ENCODE measurements around the gene CFAP410. TPM values are rescaled to one million over a fixed set of nuclear protein-coding genes. Genes with fewer than 3 reads are reported as not detected.
"Not testable (repeated sequence)": the region's sequence is repeated elsewhere in the genome, so short reads cannot be mapped to it uniquely, and the experiment has no call there.

CFAP410 gene
- total RNA-seq, 2 experiments from 2014 or later, result 13.2 to 14.8 TPM

DNA sequence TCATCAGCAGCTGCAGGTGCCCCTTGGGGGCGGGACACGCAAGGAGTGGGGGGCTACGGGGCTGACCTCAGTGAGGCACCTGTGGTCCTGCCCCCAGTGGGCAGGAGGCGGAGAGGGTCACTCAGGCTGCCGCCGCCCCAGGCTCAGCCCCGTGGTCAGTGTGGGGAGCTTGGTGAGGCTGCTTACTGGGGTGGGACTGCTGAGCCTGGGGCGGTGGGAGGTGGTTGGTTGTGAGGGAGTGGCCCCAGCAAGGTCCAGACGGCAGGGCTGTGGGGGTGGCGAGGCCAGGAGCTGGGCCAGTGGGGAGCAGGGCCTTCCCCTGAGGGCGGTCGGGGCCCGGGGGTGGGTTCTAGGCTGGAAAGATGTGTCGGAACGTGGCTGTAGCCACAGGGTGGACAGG, 25.1 kb downstream of the CFAP410 start:
- H3K4me1 Mint-ChIP-seq (ENCODE audit: low read depth), result no peaks in the 10 kb centered on the region
- H3K9me3 Mint-ChIP-seq, result no peaks in the 10 kb centered on the region
- no peak overlapping the region for H3K4me3 Mint-ChIP-seq
- peaks cover 13% of the 10 kb centered on the region for H3K36me3 Mint-ChIP-seq (ENCODE audit: low read depth)
- CTCF ChIA-PET, result interaction anchor here (2.2 kb wide), 1 partner anchor 16 kb away, joined by 5 read pairs; no protein-coding TSS in a partner anchor
- intact Hi-C loops (cut with micrococcal nuclease), result no loop called here
- no peak overlapping the region for H3K27ac Mint-ChIP-seq
- no peak for DNase-seq
- no peaks in the 10 kb centered on the region for H3K27me3 Mint-ChIP-seq (ENCODE audit: low read depth)

GRCh38 chr21:44313451-44313850, 25.7 kb downstream of the CFAP410 start:
- no peak overlapping the region for H3K27ac Mint-ChIP-seq
- no peak for DNase-seq
- no peaks in the 10 kb centered on the region for H3K27me3 Mint-ChIP-seq (ENCODE audit: low read depth)
- no peak overlapping the region for H3K4me3 Mint-ChIP-seq
- intact Hi-C loops (cut with micrococcal nuclease), result no loop called here
- H3K9me3 Mint-ChIP-seq, result no peaks in the 10 kb centered on the region
- CTCF ChIA-PET, result interaction anchor here (2.2 kb wide), 1 partner anchor 16 kb away, joined by 5 read pairs; no protein-coding TSS in a partner anchor
- H3K4me1 Mint-ChIP-seq (ENCODE audit: low read depth), result no peaks in the 10 kb centered on the region
- peaks cover 13% of the 10 kb centered on the region for H3K36me3 Mint-ChIP-seq (ENCODE audit: low read depth)

- no peaks in the 10 kb centered on the region for H3K9me3 Mint-ChIP-seq
- no peak overlapping the region for H3K4me3 Mint-ChIP-seq
- H3K27me3 Mint-ChIP-seq (ENCODE audit: low read depth), result no peaks in the 10 kb centered on the region
- peaks cover 11% of the 10 kb centered on the region for H3K36me3 Mint-ChIP-seq (ENCODE audit: low read depth)
- H3K27ac Mint-ChIP-seq, result no peak overlapping the region
- intact Hi-C loops (cut with micrococcal nuclease), result no loop called here
- H3K4me1 Mint-ChIP-seq (ENCODE audit: low read depth), result no peaks in the 10 kb centered on the region
- CTCF ChIA-PET, result no interaction called here
- DNase-seq, result no peak
Measured at GRCh38 chr21:44312716-44313115, 26.5 kb downstream of the CFAP410 start.

DNA sequence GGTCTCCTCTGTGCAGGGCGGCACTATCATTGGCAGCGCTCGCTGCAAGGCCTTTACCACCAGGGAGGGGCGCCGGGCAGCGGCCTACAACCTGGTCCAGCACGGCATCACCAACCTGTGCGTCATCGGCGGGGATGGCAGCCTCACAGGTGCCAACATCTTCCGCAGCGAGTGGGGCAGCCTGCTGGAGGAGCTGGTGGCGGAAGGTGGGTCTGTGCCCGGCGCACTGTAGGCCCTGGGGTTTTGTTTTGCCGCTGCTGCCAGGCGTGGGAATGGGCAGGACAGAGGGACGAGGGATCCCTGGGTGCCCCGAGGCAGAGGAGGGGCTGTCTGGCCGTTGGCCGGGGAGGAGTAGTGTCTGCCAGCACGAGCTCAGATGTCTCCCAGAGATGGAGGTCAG, 27.1 kb downstream of the CFAP410 start:
- H3K36me3 Mint-ChIP-seq (ENCODE audit: low read depth), result peaks cover 11% of the 10 kb centered on the region
- no peaks in the 10 kb centered on the region for H3K4me1 Mint-ChIP-seq (ENCODE audit: low read depth)
- no peak overlapping the region for H3K4me3 Mint-ChIP-seq
- H3K27me3 Mint-ChIP-seq (ENCODE audit: low read depth), result no peaks in the 10 kb centered on the region
- no peak overlapping the region for H3K27ac Mint-ChIP-seq
- no peak for DNase-seq
- intact Hi-C loops (cut with micrococcal nuclease), result no loop called here
- no peaks in the 10 kb centered on the region for H3K9me3 Mint-ChIP-seq
- CTCF ChIA-PET, result no interaction called here

DNA sequence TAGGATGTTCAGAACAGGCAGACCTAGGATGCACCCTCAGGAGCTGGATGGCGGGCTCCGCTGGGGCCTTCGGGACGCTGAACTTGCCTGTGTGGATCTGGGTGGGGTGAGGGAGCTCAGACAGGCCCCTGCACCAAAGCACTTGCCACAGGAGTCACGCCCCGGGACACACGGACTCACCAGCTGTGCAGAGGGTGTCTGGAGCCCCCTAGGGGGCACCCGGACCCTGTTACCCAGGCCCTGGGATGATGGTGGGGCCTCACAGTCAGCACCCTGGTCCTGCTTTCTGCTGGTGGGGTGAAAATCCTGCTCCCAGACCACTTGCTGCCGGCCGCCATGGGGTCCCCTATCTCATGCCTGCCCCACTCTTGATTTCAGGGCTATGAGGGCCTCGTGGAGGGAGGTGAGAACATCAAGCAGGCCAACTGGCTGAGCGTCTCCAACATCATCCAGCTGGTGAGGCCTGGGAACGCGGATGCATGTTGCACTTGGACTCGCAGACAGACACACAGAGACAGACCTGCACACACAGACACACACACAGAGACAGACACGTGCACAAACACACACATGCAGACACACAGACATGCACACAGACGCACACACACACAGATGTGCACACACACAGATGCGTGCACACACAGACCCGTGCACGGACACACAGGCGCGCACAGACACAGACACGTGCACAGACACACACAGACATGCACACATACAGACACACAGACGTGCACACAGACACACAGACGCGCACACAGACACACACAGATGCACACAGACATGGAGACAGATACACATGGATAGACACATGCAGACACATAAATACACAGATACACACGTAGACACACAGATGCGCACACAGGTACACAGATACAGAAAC, 28.3 kb downstream of the CFAP410 start:
- H3K4me3 Mint-ChIP-seq, result no peak overlapping the region

DNA sequence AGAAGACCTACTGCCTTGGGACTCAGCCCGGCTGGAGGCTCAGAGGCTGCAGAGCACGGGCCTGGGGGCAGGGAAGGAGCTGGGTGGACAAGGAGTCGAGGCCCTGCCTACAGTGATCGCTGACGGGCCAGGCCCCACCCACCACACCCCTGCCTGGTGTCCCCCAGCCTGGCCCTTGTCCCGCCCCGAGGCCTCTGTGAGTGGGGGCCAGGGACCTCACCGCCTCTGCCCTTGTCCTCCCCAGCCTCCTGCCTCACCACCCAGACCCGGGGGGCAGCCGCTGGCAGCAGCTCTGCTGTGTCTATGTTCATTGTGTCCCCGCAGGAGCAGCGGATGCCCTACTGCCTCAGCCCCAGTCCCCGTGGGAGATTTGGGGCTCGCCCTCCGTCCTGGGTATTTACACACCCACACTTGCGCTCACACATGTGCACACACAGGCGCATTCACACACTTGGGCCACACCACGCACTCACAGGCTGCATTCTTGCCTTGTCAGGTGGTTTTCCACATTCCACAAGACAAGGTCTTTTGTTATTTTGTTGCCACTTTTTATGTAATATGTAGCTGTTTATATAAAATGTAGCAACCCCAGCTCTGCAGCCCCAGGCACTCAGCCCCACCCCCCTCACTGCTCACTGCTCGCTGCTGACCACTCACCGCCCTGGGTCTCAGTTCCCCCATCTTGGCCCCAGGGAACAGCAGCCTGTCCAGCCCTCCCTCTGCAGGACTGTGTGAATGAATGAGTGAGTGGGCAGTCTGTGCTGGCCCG, 32.1 kb downstream of the CFAP410 start:
- H3K4me3 Mint-ChIP-seq, result no peak overlapping the region
- H3K27me3 Mint-ChIP-seq (ENCODE audit: low read depth), result no peaks in the 10 kb centered on the region
- intact Hi-C loops (cut with micrococcal nuclease), result loop anchor here (10.0 kb wide), 1 partner anchor 148 kb away; the partner anchor contains the start of gene LRRC3
- H3K4me1 Mint-ChIP-seq (ENCODE audit: low read depth), result peaks cover 21% of the 10 kb centered on the region
- DNase-seq, result no peak
- H3K36me3 Mint-ChIP-seq (ENCODE audit: low read depth), result peaks cover 10% of the 10 kb centered on the region
- CTCF ChIA-PET, result no interaction called here
- no peaks in the 10 kb centered on the region for H3K9me3 Mint-ChIP-seq
- no peak overlapping the region for H3K27ac Mint-ChIP-seq

More for the DNA sequence above, 28.3 kb downstream of the CFAP410 start:
- CTCF ChIA-PET, result no interaction called here
- no peaks in the 10 kb centered on the region for H3K27me3 Mint-ChIP-seq (ENCODE audit: low read depth)
- H3K27ac Mint-ChIP-seq, result no peak overlapping the region
- no peaks in the 10 kb centered on the region for H3K4me1 Mint-ChIP-seq (ENCODE audit: low read depth)
- H3K36me3 Mint-ChIP-seq (ENCODE audit: low read depth), result peaks cover 10% of the 10 kb centered on the region
- intact Hi-C loops (cut with micrococcal nuclease), result no loop called here
- no peaks in the 10 kb centered on the region for H3K9me3 Mint-ChIP-seq
- no peak for DNase-seq

- DNase-seq, result no peak
- intact Hi-C loops (cut with micrococcal nuclease), result loop anchor here (10.0 kb wide), 1 partner anchor 149 kb away; the partner anchor contains the start of gene LRRC3
- H3K4me3 Mint-ChIP-seq, result no peak overlapping the region
- peaks cover 2% of the 10 kb centered on the region for H3K36me3 Mint-ChIP-seq (ENCODE audit: low read depth)
- no peaks in the 10 kb centered on the region for H3K27me3 Mint-ChIP-seq (ENCODE audit: low read depth)
- CTCF ChIA-PET, result interaction anchor here (1.2 kb wide), 1 partner anchor 51 kb away, joined by 4 read pairs; no protein-coding TSS in a partner anchor
- H3K4me1 Mint-ChIP-seq (ENCODE audit: low read depth), result peaks cover 35% of the 10 kb centered on the region
- H3K27ac Mint-ChIP-seq, result no peak overlapping the region
- H3K9me3 Mint-ChIP-seq, result no peaks in the 10 kb centered on the region
Measured at GRCh38 chr21:44305691-44306090, 33.5 kb downstream of the CFAP410 start.

DNA sequence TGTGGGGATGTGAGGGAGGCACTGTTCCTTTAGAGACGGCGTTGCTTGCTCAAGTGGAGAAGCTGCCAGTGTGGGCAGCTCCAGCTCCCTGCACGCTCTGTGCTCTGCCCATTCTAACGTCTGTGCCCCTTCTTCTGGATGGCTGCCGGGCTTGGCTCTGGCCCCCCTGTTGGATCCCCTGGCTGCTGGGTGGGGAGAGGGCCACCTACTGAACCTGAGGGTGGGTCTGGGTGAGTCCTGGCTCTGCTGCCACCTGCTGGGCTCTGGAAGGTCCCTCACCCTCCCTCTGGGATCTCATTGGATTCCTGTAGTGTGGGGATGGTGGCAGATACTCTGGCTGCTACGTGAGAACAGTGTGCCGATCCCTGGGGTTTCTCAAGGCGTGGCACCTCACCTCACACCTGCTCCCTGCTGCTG, 34.3 kb downstream of the CFAP410 start:
- intact Hi-C loops (cut with micrococcal nuclease), result loop anchor here (5.0 to 10.0 kb wide), 2 partner anchors 52 to 150 kb away; partner anchors contain the start of gene LRRC3
- CTCF ChIA-PET, result interaction anchor here (0.7 to 1.2 kb wide), 2 partner anchors 9 to 50 kb away, joined by 3 to 4 read pairs; no protein-coding TSS in a partner anchor
- Mint-ChIP-seq H3K9me3 (no peaks in the 10 kb centered on the region), H3K27ac (no peak overlapping the region), H3K4me3 (no peak overlapping the region), H3K36me3 (ENCODE audit: low read depth) (peaks cover 2% of the 10 kb centered on the region), H3K4me1 (ENCODE audit: low read depth) (peaks cover 36% of the 10 kb centered on the region), H3K27me3 (ENCODE audit: low read depth) (no peaks in the 10 kb centered on the region)
- peak; percentile 55 for DNase-seq

DNA sequence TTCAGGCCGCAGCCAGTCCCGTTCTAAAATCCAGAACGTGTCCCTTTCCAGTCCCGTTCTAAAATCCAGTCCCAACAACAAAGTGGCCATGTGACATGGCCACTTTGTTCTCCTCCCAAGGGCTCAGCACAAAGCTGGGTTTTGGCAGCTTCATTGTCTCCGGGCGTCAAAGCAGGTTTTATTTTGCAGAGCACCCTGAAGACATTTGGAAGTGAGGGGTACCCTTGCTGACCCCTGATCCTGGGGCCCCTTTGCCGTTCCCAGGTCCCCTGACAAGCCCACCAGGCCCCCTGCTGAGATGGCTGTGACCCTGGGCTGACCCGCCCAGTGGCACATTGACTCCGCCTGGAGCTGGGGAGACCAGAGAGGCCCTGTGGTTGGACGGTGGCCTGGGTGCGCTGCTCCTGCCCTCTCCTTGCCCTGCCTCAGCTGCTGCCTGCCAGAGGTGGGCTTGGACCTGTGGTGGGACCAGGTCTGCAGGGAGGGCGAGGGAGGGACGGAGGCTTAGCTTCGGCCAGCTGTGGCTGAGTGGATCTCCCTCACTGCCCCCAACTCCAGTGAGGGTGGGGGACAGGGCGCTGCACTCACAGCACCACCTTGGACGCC, 35.1 kb downstream of the CFAP410 start:
- DNase-seq, result no peak
- Mint-ChIP-seq H3K27ac (no peak overlapping the region), H3K27me3 (ENCODE audit: low read depth) (no peaks in the 10 kb centered on the region), H3K9me3 (no peaks in the 10 kb centered on the region), H3K36me3 (ENCODE audit: low read depth) (peaks cover 2% of the 10 kb centered on the region), H3K4me3 (no peak overlapping the region), H3K4me1 (ENCODE audit: low read depth) (peaks cover 39% of the 10 kb centered on the region)
- CTCF ChIA-PET, result interaction anchor here (0.7 kb wide), 1 partner anchor 8 kb away, joined by 3 read pairs; no protein-coding TSS in a partner anchor
- intact Hi-C loops (cut with micrococcal nuclease), result loop anchor here (5.0 to 10.0 kb wide), 2 partner anchors 53 to 151 kb away; partner anchors contain the start of gene LRRC3

DNA sequence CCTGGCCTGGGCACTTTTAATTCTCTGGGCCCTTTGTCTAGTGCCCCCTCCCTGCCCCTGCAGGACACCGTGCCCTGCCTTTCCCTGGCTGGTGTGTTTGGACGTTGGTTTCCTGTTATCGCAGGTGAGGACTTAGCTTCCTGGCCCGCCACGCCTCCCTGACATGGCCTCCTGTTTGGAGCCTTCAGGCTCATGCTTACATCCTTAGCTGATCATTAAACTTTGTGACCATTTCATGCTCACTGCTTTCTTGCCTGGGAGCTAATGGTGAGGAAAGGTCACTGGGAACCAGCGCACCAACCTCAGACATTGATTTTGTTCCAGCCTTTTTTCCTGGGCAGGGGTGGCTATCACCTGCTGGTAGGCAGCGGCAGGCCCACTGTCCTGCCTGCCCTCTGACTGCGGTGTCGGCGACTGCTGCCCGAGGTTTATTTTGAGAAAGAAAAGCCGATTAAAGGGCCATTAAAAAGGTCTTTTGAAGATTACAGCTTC, 35.7 kb downstream of the CFAP410 start:
- H3K27me3 Mint-ChIP-seq (ENCODE audit: low read depth), result no peaks in the 10 kb centered on the region
- H3K4me3 Mint-ChIP-seq, result no peak overlapping the region
- CTCF ChIA-PET, result interaction anchor here (0.6 kb wide), 1 partner anchor 185 kb away, joined by 3 read pairs; no protein-coding TSS in a partner anchor
- H3K9me3 Mint-ChIP-seq, result no peaks in the 10 kb centered on the region
- H3K36me3 Mint-ChIP-seq (ENCODE audit: low read depth), result peaks cover 2% of the 10 kb centered on the region
- DNase-seq, result no peak
- intact Hi-C loops (cut with micrococcal nuclease), result loop anchor here (5.0 to 10.0 kb wide), 2 partner anchors 54 to 151 kb away; partner anchors contain the start of gene LRRC3
- H3K27ac Mint-ChIP-seq, result no peak overlapping the region
- H3K4me1 Mint-ChIP-seq (ENCODE audit: low read depth), result peaks cover 43% of the 10 kb centered on the region

DNA sequence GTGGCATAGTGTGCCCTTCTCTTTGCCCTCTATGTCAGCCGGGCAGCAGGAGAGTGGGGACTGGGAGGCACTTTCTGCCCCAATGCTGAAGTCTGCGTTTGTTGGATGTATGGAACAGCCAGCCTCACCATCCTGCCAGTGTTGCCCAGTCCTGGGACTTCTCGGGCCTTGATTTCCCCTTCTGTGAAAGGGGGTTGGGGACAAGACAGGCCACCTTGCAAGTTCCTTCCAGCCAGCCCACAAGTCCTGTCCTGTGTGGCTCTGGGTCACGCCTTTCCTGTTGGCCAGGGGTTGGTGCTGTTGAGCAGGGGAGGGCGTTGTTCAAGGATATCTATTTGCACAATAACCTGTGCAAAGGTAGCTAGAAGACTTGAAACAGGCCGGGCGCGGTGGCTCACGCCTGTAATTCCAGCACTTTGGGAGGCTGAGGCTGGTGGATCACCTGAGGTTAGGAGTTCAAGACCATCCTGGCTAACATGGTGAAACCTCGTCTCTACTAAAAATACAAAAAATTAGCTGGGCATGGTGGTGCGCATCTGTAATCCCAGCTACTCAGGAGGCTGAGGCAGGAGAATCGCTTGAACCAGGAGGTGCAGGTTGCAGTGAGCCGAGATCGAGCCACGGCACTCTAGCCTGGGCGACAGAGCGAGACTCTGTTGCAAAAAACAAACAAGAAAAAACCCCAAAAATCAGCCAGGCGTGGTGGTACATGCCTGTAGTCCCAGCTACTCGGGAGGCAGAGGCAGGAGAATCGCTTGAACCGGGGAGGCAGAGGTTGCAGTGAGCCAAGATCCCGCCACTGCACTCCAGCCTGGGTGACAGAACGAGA, 36.4 kb downstream of the CFAP410 start:
- Mint-ChIP-seq H3K4me1 (ENCODE audit: low read depth) (peaks cover 51% of the 10 kb centered on the region), H3K4me3 (peak overlapping the region; percentile 54)
- H3K27ac Mint-ChIP-seq; H3K27me3 Mint-ChIP-seq (ENCODE audit: low read depth); H3K36me3 Mint-ChIP-seq (ENCODE audit: low read depth); H3K9me3 Mint-ChIP-seq: not testable (repeated sequence)
- intact Hi-C loops (cut with micrococcal nuclease), result loop anchor here (5.0 to 10.0 kb wide), 2 partner anchors 55 to 152 kb away; partner anchors contain the start of gene LRRC3
- peak; percentile 35 for DNase-seq
- CTCF ChIA-PET, result interaction anchor here (0.6 to 0.7 kb wide), 2 partner anchors 35 to 186 kb away, joined by 3 read pairs; no protein-coding TSS in a partner anchor

Data from activated naive CD4-positive, alpha-beta T cell treated with anti-CD3 and anti-CD28 coated beads for 36 hours (primary cell).